Measurements from ENCODE around the gene PEX11B. TPM values are rescaled to one million over a fixed set of nuclear protein-coding genes. Genes with fewer than 3 reads are reported as not detected.
A peak's percentile ranks its signal among the peaks of the same experiment; 100 is the strongest.

Gene PEX11B
- polyA plus RNA-seq, 1 donor (not counting 4 experiments of a cell fraction or from before 2014, with no cell fraction given) = 97.7 TPM

DNA sequence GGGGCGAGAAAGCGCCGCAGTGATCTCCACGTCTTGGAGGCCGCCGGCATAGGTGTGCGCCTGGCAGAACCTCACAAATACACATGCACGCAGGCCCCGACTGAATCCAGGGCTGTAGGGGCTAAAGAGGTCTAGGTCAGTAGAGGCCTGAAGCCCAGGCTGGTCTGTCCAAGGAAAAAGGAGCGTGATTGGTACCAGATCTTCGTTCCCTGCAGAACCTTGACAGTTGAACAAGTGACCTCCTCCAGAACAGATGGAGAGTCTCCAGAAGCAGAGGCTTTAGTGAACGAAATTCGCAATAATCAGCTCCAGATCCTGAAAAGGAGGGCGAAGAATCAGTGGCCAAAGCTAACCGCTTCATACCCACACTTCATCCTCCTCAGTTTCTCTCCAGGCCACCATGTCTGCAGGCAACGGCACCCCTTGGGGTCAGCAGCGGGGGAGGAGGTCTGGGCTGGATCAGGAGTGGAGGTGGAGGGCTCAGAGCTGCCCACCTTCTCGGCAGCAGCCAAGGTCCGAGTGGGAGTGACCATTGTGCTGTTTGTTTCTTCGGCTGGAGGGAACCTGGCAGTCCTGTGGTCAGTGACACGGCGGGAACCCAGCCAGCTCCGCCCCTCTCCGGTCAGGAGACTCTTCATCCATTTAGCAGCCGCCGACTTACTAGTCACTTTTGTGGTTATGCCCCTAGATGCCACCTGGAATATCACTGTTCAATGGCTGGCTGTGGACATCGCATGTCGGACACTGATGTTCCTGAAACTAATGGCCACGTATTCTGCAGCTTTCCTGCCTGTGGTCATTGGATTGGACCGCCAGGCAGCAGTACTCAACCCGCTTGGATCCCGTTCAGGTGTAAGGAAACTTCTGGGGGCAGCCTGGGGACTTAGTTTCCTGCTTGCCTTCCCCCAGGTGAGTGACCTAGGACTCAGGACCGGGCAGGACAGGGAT is 749 bp upstream of the PEX11B start:
- peak overlapping the region; percentile 99 for H2AFZ ChIP-seq (ENCODE audit: control insufficient read depth, low read length)
- H3K27me3 ChIP-seq (ENCODE audit: control insufficient read depth, extremely low read depth, insufficient read depth, low read length) = no peaks in the 10 kb centered on the region
- H3K79me2 ChIP-seq (ENCODE audit: control insufficient read depth, insufficient read depth, low read length) = peaks cover 15% of the 10 kb centered on the region
- peak overlapping the region; percentile 93 for H3K27ac ChIP-seq (ENCODE audit: control insufficient read depth, insufficient read depth, low read length)
- H3K4me1 ChIP-seq (ENCODE audit: control insufficient read depth, extremely low read depth, insufficient read depth, low read length) = peaks cover 19% of the 10 kb centered on the region
- peaks cover 6 to 7% of the 10 kb centered on the region in 2 experiments for H3K36me3 ChIP-seq (ENCODE audit: control insufficient read depth in 2 of 2, extremely low read depth in 1 of 2, insufficient read depth in 2 of 2, low read length in 2 of 2)
- DNase-seq (ENCODE audit: low read depth, low spot score) (no peak), FAIRE-seq (no peak)
- H4K20me1 ChIP-seq (ENCODE audit: control insufficient read depth, extremely low read depth, insufficient read depth, low read length) = no peaks in the 10 kb centered on the region
- no peaks in the 10 kb centered on the region for H3K9me1 ChIP-seq (ENCODE audit: control insufficient read depth, extremely low read depth, insufficient read depth, low read length)
- TF ChIP-seq, protein P1, sequence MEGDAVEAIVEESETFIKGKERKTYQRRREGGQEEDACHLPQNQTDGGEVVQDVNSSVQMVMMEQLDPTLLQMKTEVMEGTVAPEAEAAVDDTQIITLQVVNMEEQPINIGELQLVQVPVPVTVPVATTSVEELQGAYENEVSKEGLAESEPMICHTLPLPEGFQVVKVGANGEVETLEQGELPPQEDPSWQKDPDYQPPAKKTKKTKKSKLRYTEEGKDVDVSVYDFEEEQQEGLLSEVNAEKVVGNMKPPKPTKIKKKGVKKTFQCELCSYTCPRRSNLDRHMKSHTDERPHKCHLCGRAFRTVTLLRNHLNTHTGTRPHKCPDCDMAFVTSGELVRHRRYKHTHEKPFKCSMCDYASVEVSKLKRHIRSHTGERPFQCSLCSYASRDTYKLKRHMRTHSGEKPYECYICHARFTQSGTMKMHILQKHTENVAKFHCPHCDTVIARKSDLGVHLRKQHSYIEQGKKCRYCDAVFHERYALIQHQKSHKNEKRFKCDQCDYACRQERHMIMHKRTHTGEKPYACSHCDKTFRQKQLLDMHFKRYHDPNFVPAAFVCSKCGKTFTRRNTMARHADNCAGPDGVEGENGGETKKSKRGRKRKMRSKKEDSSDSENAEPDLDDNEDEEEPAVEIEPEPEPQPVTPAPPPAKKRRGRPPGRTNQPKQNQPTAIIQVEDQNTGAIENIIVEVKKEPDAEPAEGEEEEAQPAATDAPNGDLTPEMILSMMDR (optimal IDR thresholded peaks at IDR 0.05 in 1 of 3, IDR thresholded peaks at IDR 0.05 in 1 of 3, conservative IDR thresholded peaks at IDR 0.05 in 1 of 3; ENCODE audit: extremely low read depth in 1 of 3, insufficient read depth in 2 of 3, low read length in 3 of 3) = no peak
- TF ChIP-seq EZH2 (IDR thresholded peaks at IDR 0.05; ENCODE audit: low read length) = no peak
- dilution Hi-C loops (cut with MboI; ENCODE audit: extremely low pct_ligation_motif_present, low sequenced_read_pairs) = no loop called here
- no peaks in the 10 kb centered on the region for H3K9me3 ChIP-seq (ENCODE audit: control insufficient read depth, low read depth, low read length)
- H3K4me2 ChIP-seq (ENCODE audit: control insufficient read depth, extremely low read depth, insufficient read depth, low read depth, low read length) = peak overlapping the region; percentile 99
- peak overlapping the region; percentile 90 for H3K9ac ChIP-seq (ENCODE audit: control insufficient read depth, extremely low read depth, insufficient read depth, low read length)
- peak overlapping the region; percentile 66 to 91 (median 88) for H3K4me3 ChIP-seq (ENCODE audit: control insufficient read depth in 2 of 3, extremely low read depth in 1 of 3, insufficient read depth in 2 of 3, low read depth in 1 of 3, low read length in 3 of 3)

DNA sequence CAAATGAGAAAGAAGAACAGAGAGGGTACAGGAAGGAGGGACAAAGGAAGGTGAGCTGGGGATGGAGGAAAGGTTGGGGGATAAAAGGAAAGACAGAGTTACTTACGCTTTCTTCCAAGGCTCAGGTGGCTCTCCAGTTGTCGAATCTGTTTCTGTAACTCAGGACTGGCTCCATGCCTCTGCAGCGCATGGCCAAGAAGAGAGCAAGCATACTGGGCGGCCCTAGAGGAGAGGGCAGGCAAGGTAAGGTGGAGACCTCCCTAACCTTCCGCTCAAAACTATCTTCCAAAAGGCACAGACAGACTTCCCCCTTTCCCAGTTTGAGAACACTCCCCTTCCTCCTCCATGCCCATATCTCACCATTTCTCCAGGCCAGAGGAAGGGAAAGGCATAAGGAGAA is 922 bp downstream of the PEX11B start:
- H3K9ac ChIP-seq (ENCODE audit: control insufficient read depth, extremely low read depth, insufficient read depth, low read length) = peak overlapping the region; percentile 90
- H3K36me3 ChIP-seq (ENCODE audit: control insufficient read depth in 2 of 2, extremely low read depth in 1 of 2, insufficient read depth in 2 of 2, low read length in 2 of 2) = peaks cover 6% of the 10 kb centered on the region in 2 experiments
- H3K27ac ChIP-seq (ENCODE audit: control insufficient read depth, insufficient read depth, low read length) = peak overlapping the region; percentile 93
- H3K9me1 ChIP-seq (ENCODE audit: control insufficient read depth, extremely low read depth, insufficient read depth, low read length) = no peaks in the 10 kb centered on the region
- no peak for TF ChIP-seq EZH2 (IDR thresholded peaks at IDR 0.05; ENCODE audit: low read length)
- TF ChIP-seq, protein P1 (optimal IDR thresholded peaks at IDR 0.05 in 1 of 3, IDR thresholded peaks at IDR 0.05 in 1 of 3, conservative IDR thresholded peaks at IDR 0.05 in 1 of 3; ENCODE audit: extremely low read depth in 1 of 3, insufficient read depth in 2 of 3, low read length in 3 of 3) = no peak
- peak overlapping the region; percentile 66 to 91 (median 88) for H3K4me3 ChIP-seq (ENCODE audit: control insufficient read depth in 2 of 3, extremely low read depth in 1 of 3, insufficient read depth in 2 of 3, low read depth in 1 of 3, low read length in 3 of 3)
- FAIRE-seq (no peak), DNase-seq (ENCODE audit: low read depth, low spot score) (no peak)
- peaks cover 19% of the 10 kb centered on the region for H3K4me1 ChIP-seq (ENCODE audit: control insufficient read depth, extremely low read depth, insufficient read depth, low read length)
- dilution Hi-C loops (cut with MboI; ENCODE audit: extremely low pct_ligation_motif_present, low sequenced_read_pairs) = no loop called here
- H3K27me3 ChIP-seq (ENCODE audit: control insufficient read depth, extremely low read depth, insufficient read depth, low read length) = no peaks in the 10 kb centered on the region
- H3K4me2 ChIP-seq (ENCODE audit: control insufficient read depth, extremely low read depth, insufficient read depth, low read depth, low read length) = peak overlapping the region; percentile 99
- peak overlapping the region; percentile 78 for H2AFZ ChIP-seq (ENCODE audit: control insufficient read depth, low read length)
- no peaks in the 10 kb centered on the region for H3K9me3 ChIP-seq (ENCODE audit: control insufficient read depth, low read depth, low read length)
- H3K79me2 ChIP-seq (ENCODE audit: control insufficient read depth, insufficient read depth, low read length) = peaks cover 15% of the 10 kb centered on the region
- H4K20me1 ChIP-seq (ENCODE audit: control insufficient read depth, extremely low read depth, insufficient read depth, low read length) = no peaks in the 10 kb centered on the region
